GM19324 (cell line): ENCODE data around the gene TMCO4.
"Not testable (repeated sequence)": the region's sequence is repeated elsewhere in the genome, so short reads cannot be mapped to it uniquely, and the experiment has no call there.

Source experiments
- ATAC-seq: cut with Tn5 transposase; IDR thresholded peaks from one replicate; pipeline ENCODE4 v1.9.1; 2021; ENCODE audit warnings: mild to moderate bottlenecking, moderate library complexity; ENCODE audit not compliant: unreplicated experiment, low FRiP score

TMCO4 gene

GRCh38 chr1:19644681-19645410 is 154.9 kb downstream of the TMCO4 start:
- ATAC-seq: no peak

GRCh38 chr1:19644395-19644680 is 155.4 kb downstream of the TMCO4 start:
- ATAC-seq: no peak

GRCh38 chr1:19643602-19644394 is 155.9 kb downstream of the TMCO4 start, which contains the start of gene NBL1:
NBL1 (plus strand) TSS chr1:19644311; CDS start chr1:19655031, 10,720 bp downstream.
- no peak for ATAC-seq

GRCh38 chr1:19643121-19643520 is 156.6 kb downstream of the TMCO4 start:
- no peak for ATAC-seq

GRCh38 chr1:19640363-19641316 is 159.1 kb downstream of the TMCO4 start:
- ATAC-seq: no peak

GRCh38 chr1:19639999-19640362 is 159.7 kb downstream of the TMCO4 start:
- no peak for ATAC-seq

GRCh38 chr1:19639228-19639627 is 160.5 kb downstream of the TMCO4 start:
- not testable (repeated sequence) for ATAC-seq

- ATAC-seq: no peak
Measured at GRCh38 chr1:19637606-19638005, 162.1 kb downstream of the TMCO4 start.

- ATAC-seq: not testable (repeated sequence)
Measured at GRCh38 chr1:19636749-19637148, 163.0 kb downstream of the TMCO4 start.

GRCh38 chr1:19636065-19636464 is 163.7 kb downstream of the TMCO4 start:
- no peak for ATAC-seq

GRCh38 chr1:19635646-19636045 is 164.1 kb downstream of the TMCO4 start:
- ATAC-seq: no peak

GRCh38 chr1:19635064-19635463 is 164.7 kb downstream of the TMCO4 start:
- not testable (repeated sequence) for ATAC-seq

GRCh38 chr1:19633106-19633505 is 166.6 kb downstream of the TMCO4 start:
- ATAC-seq: no peak
